PC-3 (cell line): ENCODE results near the gene HLA-G. TPM values are rescaled to one million over a fixed set of nuclear protein-coding genes. Genes with fewer than 3 reads are reported as not detected.

Experiments
- ATAC-seq: fragments of 200-7000 bp; cut with Tn5 transposase; 2 replicates; pipeline ENCODE4 v1.9.1; 2020; ENCODE audit warnings: mild to moderate bottlenecking, moderate library complexity
- BruUV-seq: library from RNA; stranded (reverse); fragments of 400-500 nt; replicated peaks from 2 replicates; lab custom pipeline; 2021; lab: Mats Ljungman, UMichigan
- CTCF ChIA-PET: fragments of 300-600 bp; sonication (Branson Sonifier 250); formaldehyde crosslinking; loops from one replicate; lab custom pipeline; 2022; ENCODE audit warnings: antibody characterized with exemption; lab: Charles Lee
- POLR2A ChIA-PET: fragments of 300-600 bp; sonication (Branson Sonifier 250); formaldehyde crosslinking; loops from one replicate; lab custom pipeline; 2022; ENCODE audit warnings: antibody characterized with exemption; ENCODE audit not compliant: unreplicated experiment; lab: Charles Lee
- DNase-seq: peaks from one replicate; pipeline ENCODE4 v3.0.0-alpha.2; 2015
- H2AFZ ChIP-seq: fragments of 300-600 bp; sonication (generic); 2 replicates; pipeline ENCODE4 v1.6.0; 2016; ENCODE audit warnings: antibody characterized with exemption, low read length
- H3F3A ChIP-seq: fragments of 300-600 bp; sonication (generic); one replicate; pipeline ENCODE4 v1.6.0; 2017; ENCODE audit warnings: antibody characterized with exemption, low read length, control low read depth, mild to moderate bottlenecking; ENCODE audit not compliant: unreplicated experiment
- H3K27ac ChIP-seq: fragments of 300-600 bp; sonication (generic); 2 replicates; pipeline ENCODE4 v1.5.1; 2016; ENCODE audit warnings: mild to moderate bottlenecking, low read length
- H3K27me3 ChIP-seq: fragments of 300-600 bp; sonication (generic); 2 replicates; pipeline ENCODE4 v1.6.1; 2016; ENCODE audit warnings: low read length, mixed read lengths
- H3K36me3 ChIP-seq: fragments of 300-600 bp; sonication (generic); 2 replicates; pipeline ENCODE4 v1.6.1; 2016; ENCODE audit warnings: low read depth, mixed run types, low read length, mixed read lengths
- H3K4me1 ChIP-seq: fragments of 300-600 bp; sonication (generic); 2 replicates; pipeline ENCODE4 v1.5.1; 2016; ENCODE audit warnings: low read length; ENCODE audit not compliant: insufficient read depth
- H3K4me2 ChIP-seq: fragments of 300-600 bp; sonication (generic); 2 replicates; pipeline ENCODE4 v1.6.0; 2016; ENCODE audit warnings: low read length
- H3K4me3 ChIP-seq: fragments of 300-600 bp; sonication (generic); 2 replicates; pipeline ENCODE4 v1.5.1; 2016; ENCODE audit warnings: mild to moderate bottlenecking, low read length, mixed read lengths
- H3K79me2 ChIP-seq: fragments of 300-600 bp; sonication (generic); 2 replicates; pipeline ENCODE4 v1.6.1; 2017; ENCODE audit warnings: low read length, mixed read lengths
- H3K9ac ChIP-seq: fragments of 300-600 bp; sonication (generic); 2 replicates; pipeline ENCODE4 v1.6.0; 2016; ENCODE audit warnings: mild to moderate bottlenecking, low read length
- H3K9me2 ChIP-seq: fragments of 300-600 bp; sonication (generic); replicated peaks from 2 replicates; pipeline ENCODE4 v1.6.1; 2016; ENCODE audit warnings: mixed run types, low read length, mixed read lengths
- H3K9me3 ChIP-seq: fragments of 300-600 bp; sonication (generic); 2 replicates; pipeline ENCODE4 v1.6.1; 2016; ENCODE audit warnings: low read length, mixed read lengths
- H4K20me1 ChIP-seq: fragments of 300-600 bp; sonication (generic); 2 replicates; pipeline ENCODE4 v1.6.1; 2016; ENCODE audit warnings: low read length, mixed read lengths
- CTCF ChIP-seq: fragments of 300-600 bp; sonication (generic); conservative IDR thresholded peaks from 2 replicates; pipeline ENCODE4 v1.5.1; 2017; ENCODE audit warnings: antibody characterized with exemption, low read depth, mild to moderate bottlenecking, low read length
- EZH2 ChIP-seq: fragments of 300-600 bp; sonication (generic); IDR thresholded peaks from one replicate; pipeline ENCODE4 v1.6.1; 2017; ENCODE audit warnings: antibody characterized with exemption, mild to moderate bottlenecking, low read length; ENCODE audit not compliant: unreplicated experiment
- EZH2phosphoT487 ChIP-seq: fragments of 300-600 bp; sonication (generic); IDR thresholded peaks from 2 replicates; pipeline ENCODE4 v1.6.1; 2018; ENCODE audit warnings: mild to moderate bottlenecking, antibody characterized with exemption, low read length, borderline replicate concordance
- intact Hi-C: fragments of 100-400 bp; cut with micrococcal nuclease; formaldehyde crosslinking; loops from 2 replicates; pipeline ENCODE4 v1.9.0; 2023
- total RNA-seq: library from RNA; depleted of rRNA; stranded (reverse); fragments of >200 nt; gene quantifications from 2 replicates; pipeline ENCODE4 v1.2.3, GENCODE V29; 2014

HLA-G gene
- total RNA-seq, 1 experiment from 2014 or later: not detected

DNA sequence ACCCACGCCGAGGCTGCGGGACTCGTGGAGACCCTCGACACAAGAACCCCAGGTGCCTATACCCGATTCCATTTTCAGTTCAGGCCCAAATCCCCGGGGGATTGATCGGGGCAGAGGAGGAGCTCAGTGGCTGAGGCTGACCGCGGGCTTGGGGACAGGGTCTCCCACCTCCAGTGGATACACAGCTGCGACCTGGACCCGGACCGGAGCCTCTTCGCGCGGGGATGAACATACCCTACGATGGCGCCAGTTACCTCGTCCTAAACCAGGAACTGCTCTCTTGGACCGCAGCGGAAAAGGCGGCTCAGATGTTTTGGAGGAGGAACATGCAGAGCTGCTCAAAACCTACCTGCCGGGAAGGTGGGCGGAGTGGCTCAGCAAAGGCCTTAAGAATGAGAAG lies 27.4 kb upstream of the HLA-G start:
- H3K36me3 ChIP-seq: no peaks in the 10 kb centered on the region
- POLR2A ChIA-PET: no interaction called here
- TF ChIP-seq EZH2 (no peak), CTCF (no peak), EZH2phosphoT487 (no peak)
- intact Hi-C loops: no loop called here
- H3K4me3 ChIP-seq: no peak overlapping the region
- no peaks in the 10 kb centered on the region for H4K20me1 ChIP-seq
- no peak for DNase-seq
- ATAC-seq: no peak
- H3K27me3 ChIP-seq: no peaks in the 10 kb centered on the region
- no TSS peak for BruUV-seq
- no peak overlapping the region for H3K4me2 ChIP-seq
- H3K27ac ChIP-seq: no peak overlapping the region
- H2AFZ ChIP-seq: no peak overlapping the region
- H3K79me2 ChIP-seq: no peaks in the 10 kb centered on the region
- no peak overlapping the region for H3K9ac ChIP-seq
- no peaks in the 10 kb centered on the region for H3K9me2 ChIP-seq
- no peaks in the 10 kb centered on the region for H3F3A ChIP-seq
- no peaks in the 10 kb centered on the region for H3K9me3 ChIP-seq
- CTCF ChIA-PET: no interaction called here
- peaks cover 7% of the 10 kb centered on the region for H3K4me1 ChIP-seq

GRCh38 chr6:29806387-29806786 lies 21.2 kb upstream of the HLA-G start:
- Histone ChIP-seq H3K9ac (no peak overlapping the region), H3K9me3 (no peaks in the 10 kb centered on the region), H3K4me1 (no peaks in the 10 kb centered on the region), H3K4me2 (no peak overlapping the region), H3K4me3 (no peak overlapping the region), H3K79me2 (no peaks in the 10 kb centered on the region), H3K27me3 (no peaks in the 10 kb centered on the region), H2AFZ (no peak overlapping the region), H3F3A (no peaks in the 10 kb centered on the region), H3K9me2 (0 out of 2 replicates have a peak, but pooled peaks cover 2% of the 10 kb centered on the region), H4K20me1 (no peaks in the 10 kb centered on the region), H3K36me3 (no peaks in the 10 kb centered on the region), H3K27ac (no peak overlapping the region)
- no TSS peak for BruUV-seq
- intact Hi-C loops: no loop called here
- ChIA-PET CTCF (no interaction called here), POLR2A (interaction anchor here (0.6 kb wide), 1 partner anchor 156 kb away, joined by 3 read pairs; no protein-coding TSS in a partner anchor)
- ATAC-seq (no peak), DNase-seq (peak; percentile 48)
- TF ChIP-seq CTCF: no peak
- no peak for TF ChIP-seq EZH2

DNA sequence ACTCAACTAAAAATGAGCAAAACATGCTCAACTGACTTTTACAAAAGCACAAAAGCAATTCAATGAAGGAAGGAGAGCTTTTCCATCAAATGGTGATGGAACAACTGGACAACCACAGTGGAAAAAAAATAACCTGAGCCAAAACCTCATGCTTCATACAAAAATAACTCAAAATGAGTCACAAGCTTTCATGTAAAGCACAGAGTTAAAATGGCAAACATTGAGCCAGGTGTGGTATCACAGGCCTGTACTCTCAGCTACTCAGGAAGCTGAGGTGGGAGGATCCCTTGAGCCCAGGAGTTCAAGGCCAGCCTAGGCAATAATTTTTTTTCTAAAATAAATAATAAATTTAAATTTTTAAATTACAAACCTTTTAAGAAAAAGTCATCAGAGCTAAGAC lies 18.4 kb upstream of the HLA-G start:
- 0 out of 2 replicates have a peak, but pooled peaks cover 2% of the 10 kb centered on the region for H3K9me2 ChIP-seq
- H3K4me2 ChIP-seq: no peak overlapping the region
- peak; percentile 39 for DNase-seq
- BruUV-seq: no TSS peak
- no peaks in the 10 kb centered on the region for H3K9me3 ChIP-seq
- H3K27ac ChIP-seq: no peak overlapping the region
- H3K4me1 ChIP-seq: peaks cover 8% of the 10 kb centered on the region; the same call in 1 of the 2 replicates
- TF ChIP-seq EZH2phosphoT487 (no peak), CTCF (no peak)
- no peak for ATAC-seq
- intact Hi-C loops: no loop called here
- POLR2A ChIA-PET: no interaction called here
- no peaks in the 10 kb centered on the region for H3F3A ChIP-seq
- CTCF ChIA-PET: no interaction called here
- H3K36me3 ChIP-seq: no peaks in the 10 kb centered on the region
- no peak overlapping the region for H3K9ac ChIP-seq
- H3K27me3 ChIP-seq: no peaks in the 10 kb centered on the region
- H3K4me3 ChIP-seq: no peak overlapping the region
- H3K79me2 ChIP-seq: no peaks in the 10 kb centered on the region
- no peak overlapping the region for H2AFZ ChIP-seq
- H4K20me1 ChIP-seq: no peaks in the 10 kb centered on the region
